HCT116 (cell line): ENCODE results near the gene COL5A2. TPM values are rescaled to one million over a fixed set of nuclear protein-coding genes. Genes with fewer than 3 reads are reported as not detected.

Source experiments
- ATAC-seq: fragments of 200-7000 bp; cut with Tn5 transposase; 2 replicates; pipeline ENCODE4 v1.9.1; 2020; ENCODE audit warnings: mild to moderate bottlenecking, moderate library complexity
- BruUV-seq: library from RNA; stranded (reverse); fragments of 400-500 nt; replicated peaks from 2 replicates; lab custom pipeline; 2021; lab: Mats Ljungman, UMichigan
- CTCF ChIA-PET: fragments of 300-600 bp; sonication (Branson Sonifier 250); formaldehyde crosslinking; loops from one replicate; lab custom pipeline; 2021; ENCODE audit warnings: antibody characterized with exemption; lab: Charles Lee
- POLR2A ChIA-PET: fragments of 300-600, 350-600 bp; sonication (Branson Sonifier 250); formaldehyde crosslinking; loops from one replicate; lab custom pipeline; 2021; ENCODE audit warnings: antibody characterized with exemption; lab: Charles Lee
- RAD21 ChIA-PET, 2 experiments: fragments of 300-600 bp; sonication (Branson Sonifier 250); formaldehyde crosslinking; loops; one replicate each; lab custom pipeline; 2023; ENCODE audit warnings: low total read pairs in 2 of 2; ENCODE audit not compliant: uncharacterized antibody in 2 of 2, unreplicated experiment in 2 of 2, low non-redundant PET in 1 of 2; lab: Charles Lee
- DNase-seq: peaks from one replicate; pipeline ENCODE4 v3.0.0-alpha.2; 2010; ENCODE audit warnings: low read depth, low spot score
- H2AFZ ChIP-seq: fragments of 200-600 bp; shearing (Covaris generic), sonication (generic); 2 replicates; pipeline ENCODE4 v1.6.1; 2017; ENCODE audit warnings: low read depth, mixed run types, mixed read lengths, antibody characterized with exemption, low read length; ENCODE audit not compliant: poor library complexity, severe bottlenecking
- H3K27ac ChIP-seq: 2 replicates; pipeline ENCODE4 v1.5.1; 2012; ENCODE audit warnings: low read depth, low read length
- H3K27me3 ChIP-seq: fragments of 200-600 bp; sonication (generic); 2 replicates; pipeline ENCODE4 v1.6.1; 2016; ENCODE audit warnings: mixed run types, low read length, mixed read lengths; ENCODE audit not compliant: insufficient read depth
- H3K36me3 ChIP-seq, 2 experiments: fragments of 200-500 bp in 1 of 2; fragments of 200-600 bp in 1 of 2; sonication (Bioruptor generic) in 1 of 2; sonication (generic) in 1 of 2; 2 replicates each; pipeline versions ENCODE4 v1.5.1 to v1.6.1; 2014 to 2016; ENCODE audit warnings: low read length in 2 of 2, inconsistent platforms in 1 of 2, mixed read lengths in 1 of 2, mixed run types in 1 of 2; ENCODE audit not compliant: insufficient read depth in 2 of 2, control insufficient read depth in 1 of 2
- H3K4me1 ChIP-seq, 2 experiments: fragments of 200-600 bp in 1 of 2; sonication (generic) in 1 of 2; 2 replicates each; pipeline versions ENCODE4 v1.5.1 to v1.6.1; 2012 to 2017; ENCODE audit warnings: low read length in 2 of 2, inconsistent platforms in 1 of 2, mild to moderate bottlenecking in 1 of 2, mixed read lengths in 1 of 2, mixed run types in 1 of 2, moderate library complexity in 1 of 2; ENCODE audit not compliant: insufficient read depth in 2 of 2, control insufficient read depth in 1 of 2
- H3K4me2 ChIP-seq: fragments of 200-600 bp; sonication (generic); 2 replicates; pipeline ENCODE4 v1.6.1; 2017; ENCODE audit warnings: mixed run types, low read length, mixed read lengths
- H3K4me3 ChIP-seq, 2 experiments: fragments of 200-600 bp in 1 of 2; sonication (generic) in 1 of 2; replicated peaks in 1 of 2; 2 replicates each; pipeline ENCODE4 v1.5.1; 2011 to 2016; ENCODE audit warnings: low read length in 2 of 2, control low read depth in 1 of 2, low read depth in 1 of 2, mild to moderate bottlenecking in 1 of 2, mixed read lengths in 1 of 2, mixed run types in 1 of 2
- H3K79me2 ChIP-seq: fragments of 200-600 bp; sonication (generic); 2 replicates; pipeline ENCODE4 v1.6.1; 2017; ENCODE audit warnings: mild to moderate bottlenecking, mixed run types, low read length, moderate library complexity, mixed read lengths; ENCODE audit not compliant: insufficient read depth
- H3K9ac ChIP-seq: fragments of 200-600 bp; sonication (generic); 2 replicates; pipeline ENCODE4 v1.6.1; 2016; ENCODE audit warnings: low read length, mixed read lengths
- H3K9me2 ChIP-seq: fragments of 200-600 bp; sonication (generic), shearing (Covaris generic); 2 replicates; pipeline ENCODE4 v1.6.1; 2017; ENCODE audit warnings: mixed run types, mild to moderate bottlenecking, moderate library complexity; ENCODE audit not compliant: insufficient read depth
- H3K9me3 ChIP-seq, 2 experiments: fragments of 200-500 bp in 1 of 2; fragments of 200-600 bp in 1 of 2; sonication (Bioruptor generic) in 1 of 2; sonication (generic) in 1 of 2; 2 replicates each; pipeline ENCODE4 v1.6.1; 2014 to 2017; ENCODE audit warnings: low read length in 2 of 2, mixed read lengths in 2 of 2, inconsistent platforms in 1 of 2, low read depth in 1 of 2, mild to moderate bottlenecking in 1 of 2, mixed run types in 1 of 2, moderate library complexity in 1 of 2; ENCODE audit not compliant: control insufficient read depth in 1 of 2, insufficient read depth in 1 of 2
- H4K20me1 ChIP-seq: fragments of 200-600 bp; sonication (generic), shearing (Covaris generic); 2 replicates; pipeline ENCODE4 v1.6.1; 2017; ENCODE audit warnings: mixed run types, mild to moderate bottlenecking, moderate library complexity; ENCODE audit not compliant: insufficient read depth
- CBX3 ChIP-seq: IDR thresholded peaks from 2 replicates; pipeline ENCODE4 v1.6.1; 2012; ENCODE audit warnings: low read depth
- CEBPB ChIP-seq: IDR thresholded peaks from 2 replicates; pipeline ENCODE4 v1.6.1; 2012; ENCODE audit warnings: low read depth
- EGR1 ChIP-seq: IDR thresholded peaks from 2 replicates; pipeline ENCODE4 v1.6.1; 2012; ENCODE audit warnings: low read depth
- EZH2phosphoT487 ChIP-seq: fragments of 200-600 bp; IDR thresholded peaks from 2 replicates; pipeline ENCODE4 v1.6.1; 2018; ENCODE audit warnings: antibody characterized with exemption, borderline replicate concordance
- FOSL1 ChIP-seq: IDR thresholded peaks from 2 replicates; pipeline ENCODE4 v1.6.1; 2012; ENCODE audit warnings: low read depth
- JUND ChIP-seq: IDR thresholded peaks from 2 replicates; pipeline ENCODE4 v1.6.1; 2012
- POLR2AphosphoS5 ChIP-seq: IDR thresholded peaks from 2 replicates; pipeline ENCODE4 v1.6.1; 2011; ENCODE audit warnings: mild to moderate bottlenecking, low read depth, low read length, moderate library complexity
- REST ChIP-seq: IDR thresholded peaks from 2 replicates; pipeline ENCODE4 v1.6.1; 2012; ENCODE audit warnings: low read depth
- SIN3A ChIP-seq: IDR thresholded peaks from 2 replicates; pipeline ENCODE4 v1.6.1; 2012; ENCODE audit warnings: low read depth
- SP1 ChIP-seq: IDR thresholded peaks from 2 replicates; pipeline ENCODE4 v1.6.1; 2012; ENCODE audit warnings: low read depth
- ZNF274 ChIP-seq: fragments of 200-500 bp; sonication (Bioruptor generic); IDR thresholded peaks from 2 replicates; pipeline ENCODE4 v1.6.1; 2014; ENCODE audit warnings: mild to moderate bottlenecking, low read depth, low read length, inconsistent platforms
- intact Hi-C: fragments of 100-400 bp; cut with micrococcal nuclease; formaldehyde crosslinking; loops from 2 replicates; pipeline ENCODE4 v1.10.0; 2022
- total RNA-seq: library from RNA; stranded (reverse); gene quantifications from one replicate; pipeline ENCODE4 v1.2.1, GENCODE V29; 2021; ENCODE audit not compliant: unreplicated experiment

Gene COL5A2
- total RNA-seq, 1 experiment from 2014 or later: 2.3 TPM

- no peak overlapping the region for H3K27ac ChIP-seq
- ChIA-PET CTCF (no interaction called here), RAD21 (no interaction called here), POLR2A (no interaction called here)
- no TSS peak for BruUV-seq
- no peaks in the 10 kb centered on the region for H4K20me1 ChIP-seq
- H3K9me2 ChIP-seq: no peaks in the 10 kb centered on the region; the same call in 1 of the 2 replicates
- no peaks in the 10 kb centered on the region for H3K79me2 ChIP-seq
- DNase-seq (no peak), ATAC-seq (no peak)
- H3K4me3 ChIP-seq: no peak overlapping the region
- intact Hi-C loops: no loop called here
- H3K4me2 ChIP-seq: no peak overlapping the region
- H3K4me1 ChIP-seq: no peaks in the 10 kb centered on the region
- no peaks in the 10 kb centered on the region for H3K9me3 ChIP-seq
- H3K36me3 ChIP-seq: no peaks in the 10 kb centered on the region
- no peak for TF ChIP-seq CEBPB
- no peak for TF ChIP-seq ZNF274
- TF ChIP-seq SP1: no peak
- no peak for TF ChIP-seq POLR2AphosphoS5
- TF ChIP-seq SIN3A: no peak
- TF ChIP-seq CBX3: no peak
- no peak for TF ChIP-seq REST
- TF ChIP-seq EZH2phosphoT487: no peak
- no peak for TF ChIP-seq FOSL1
- no peak for TF ChIP-seq JUND
- no peak for TF ChIP-seq EGR1
- H3K27me3 ChIP-seq: no peaks in the 10 kb centered on the region
- H2AFZ ChIP-seq: no peak overlapping the region
- no peak overlapping the region for H3K9ac ChIP-seq
Measured at GRCh38 chr2:189048189-189048588, 131.4 kb downstream of the COL5A2 start.
